H9 (cell line): Measurements from ENCODE around the gene AIG1. TPM values are rescaled to one million over a fixed set of nuclear protein-coding genes. Genes with fewer than 3 reads are reported as not detected.

Experiments
- DNase-seq: peaks from one replicate; pipeline ENCODE4 v3.0.0-alpha.2; 2017
- H2AFZ ChIP-seq: one replicate; pipeline ENCODE4 v1.6.1; 2013; ENCODE audit warnings: mild to moderate bottlenecking, low read length, control low read depth, moderate library complexity
- H2AK5ac ChIP-seq: 2 replicates; pipeline ENCODE4 v1.6.1; 2013; ENCODE audit warnings: low read length, control low read depth, mixed read lengths; ENCODE audit not compliant: insufficient read length
- H2BK120ac ChIP-seq: one replicate; pipeline ENCODE4 v1.6.1; 2013; ENCODE audit warnings: low read depth, mild to moderate bottlenecking, low read length, control low read depth, inconsistent platforms; ENCODE audit not compliant: poor library complexity, severe bottlenecking
- H2BK12ac ChIP-seq: 2 replicates; pipeline ENCODE4 v1.6.1; 2013; ENCODE audit warnings: low read length, control low read depth, mixed read lengths, low read depth; ENCODE audit not compliant: insufficient read length
- H2BK15ac ChIP-seq: 2 replicates; pipeline ENCODE4 v1.6.1; 2013; ENCODE audit warnings: low read depth, low read length, control low read depth
- H2BK20ac ChIP-seq: one replicate; pipeline ENCODE4 v1.6.1; 2013; ENCODE audit warnings: low read depth, mild to moderate bottlenecking, low read length, control low read depth, inconsistent platforms; ENCODE audit not compliant: poor library complexity, severe bottlenecking
- H2BK5ac ChIP-seq: 2 replicates; pipeline ENCODE4 v1.6.1; 2013; ENCODE audit warnings: low read length, control low read depth, mixed read lengths; ENCODE audit not compliant: insufficient read length
- H3K14ac ChIP-seq: 2 replicates; pipeline ENCODE4 v1.6.1; 2013; ENCODE audit warnings: low read length, control low read depth; ENCODE audit not compliant: insufficient read depth
- H3K18ac ChIP-seq: 2 replicates; pipeline ENCODE4 v1.6.1; 2013; ENCODE audit warnings: low read depth, mild to moderate bottlenecking, mixed read lengths, low read length, control low read depth; ENCODE audit not compliant: insufficient read length
- H3K23ac ChIP-seq: 2 replicates; pipeline ENCODE4 v1.6.1; 2013; ENCODE audit warnings: low read length, control low read depth, mixed read lengths, low read depth; ENCODE audit not compliant: insufficient read length
- H3K23me2 ChIP-seq: 2 replicates; pipeline ENCODE4 v1.6.1; 2013; ENCODE audit warnings: low read depth, mild to moderate bottlenecking, mixed read lengths, low read length, control low read depth; ENCODE audit not compliant: insufficient read length, poor library complexity, severe bottlenecking
- H3K27ac ChIP-seq: 2 replicates; pipeline ENCODE4 v1.5.1; 2013; ENCODE audit warnings: low read length, control low read depth, mixed read lengths, low read depth; ENCODE audit not compliant: insufficient read length
- H3K27me3 ChIP-seq: 2 replicates; pipeline ENCODE4 v1.6.1; 2013; ENCODE audit warnings: low read length, control low read depth, inconsistent platforms; ENCODE audit not compliant: insufficient read depth
- H3K4ac ChIP-seq: 2 replicates; pipeline ENCODE4 v1.6.1; 2013; ENCODE audit warnings: low read depth, mild to moderate bottlenecking, control low read depth, inconsistent platforms, low read length, moderate library complexity
- H3K4me1 ChIP-seq: 2 replicates; pipeline ENCODE4 v1.6.1; 2013; ENCODE audit warnings: low read length, control low read depth, inconsistent platforms; ENCODE audit not compliant: insufficient read depth
- H3K4me2 ChIP-seq: 2 replicates; pipeline ENCODE4 v1.6.1; 2013; ENCODE audit warnings: low read length, control low read depth, mixed read lengths; ENCODE audit not compliant: insufficient read length, insufficient read depth
- H3K56ac ChIP-seq: 2 replicates; pipeline ENCODE4 v1.6.1; 2013; ENCODE audit warnings: low read depth, mild to moderate bottlenecking, mixed read lengths, low read length, control low read depth; ENCODE audit not compliant: insufficient read length
- H3K79me1 ChIP-seq: 2 replicates; pipeline ENCODE4 v1.6.1; 2013; ENCODE audit warnings: low read depth, mild to moderate bottlenecking, moderate library complexity, low read length, control low read depth, inconsistent platforms; ENCODE audit not compliant: insufficient read depth, poor library complexity, severe bottlenecking
- H3K79me2 ChIP-seq: 2 replicates; pipeline ENCODE4 v1.6.1; 2013; ENCODE audit warnings: low read length, control low read depth, inconsistent platforms; ENCODE audit not compliant: insufficient read depth
- H3K9ac ChIP-seq: 2 replicates; pipeline ENCODE4 v1.6.1; 2013; ENCODE audit warnings: low read length, control low read depth, mixed read lengths; ENCODE audit not compliant: insufficient read length; ENCODE audit errors: extremely low read depth
- H3K9me3 ChIP-seq: one replicate; pipeline ENCODE4 v1.6.1; 2013; ENCODE audit warnings: low read depth, low read length, inconsistent platforms; ENCODE audit not compliant: control insufficient read depth
- H3T11ph ChIP-seq: one replicate; pipeline ENCODE4 v1.6.1; 2013; ENCODE audit warnings: mild to moderate bottlenecking, low read length, control low read depth, inconsistent platforms
- H4K20me1 ChIP-seq: one replicate; pipeline ENCODE4 v1.6.1; 2013; ENCODE audit not compliant: control insufficient read depth, insufficient read length, insufficient read depth
- H4K5ac ChIP-seq: 2 replicates; pipeline ENCODE4 v1.6.1; 2013; ENCODE audit warnings: low read depth, mild to moderate bottlenecking, mixed read lengths, low read length, control low read depth; ENCODE audit not compliant: insufficient read length
- H4K8ac ChIP-seq: replicated peaks from 2 replicates; pipeline ENCODE4 v1.6.1; 2013; ENCODE audit warnings: low read length, control low read depth, mixed read lengths, low read depth; ENCODE audit not compliant: insufficient read length
- H4K91ac ChIP-seq: 2 replicates; pipeline ENCODE4 v1.6.1; 2013; ENCODE audit warnings: low read depth, mild to moderate bottlenecking, moderate library complexity, mixed read lengths, low read length, control low read depth; ENCODE audit not compliant: insufficient read length
- H3K27ac Mint-ChIP-seq, 3 experiments: 2 replicates in 2 of 3; 3 replicates in 1 of 3; pipeline ENCODE4 v1.8.0; 2020 to 2021; ENCODE audit warnings: mixed read lengths in 3 of 3, mild to moderate bottlenecking in 1 of 3, moderate library complexity in 1 of 3
- H3K27me3 Mint-ChIP-seq: 2 replicates; pipeline ENCODE4 v1.8.0; 2021; ENCODE audit warnings: low read depth, mild to moderate bottlenecking, moderate library complexity, mixed read lengths
- H3K36me3 Mint-ChIP-seq, 3 experiments: 2 replicates in 2 of 3; 3 replicates in 1 of 3; pipeline ENCODE4 v1.8.0; 2020 to 2021; ENCODE audit warnings: low read depth in 3 of 3, mixed read lengths in 3 of 3; ENCODE audit not compliant: insufficient read depth in 1 of 3
- H3K4me1 Mint-ChIP-seq, 2 experiments: 2 replicates each; pipeline ENCODE4 v1.8.0; 2020; ENCODE audit warnings: mixed read lengths in 2 of 2
- H3K4me3 Mint-ChIP-seq, 2 experiments: 2 replicates in 1 of 2; 3 replicates in 1 of 2; pipeline ENCODE4 v1.8.0; 2020 to 2021; ENCODE audit warnings: mild to moderate bottlenecking in 2 of 2, mixed read lengths in 2 of 2, moderate library complexity in 1 of 2
- H3K9me3 Mint-ChIP-seq, 2 experiments: 2 replicates in 1 of 2; 3 replicates in 1 of 2; pipeline ENCODE4 v1.8.0; 2020; ENCODE audit warnings: mild to moderate bottlenecking in 2 of 2, mixed read lengths in 2 of 2, moderate library complexity in 1 of 2
- WGBS: extraction: QIAGEN DNeasy Blood & Tissue Kit; methylation state at CpG from one replicate; pipeline ENCODE4 v1.1.7; 2013; ENCODE audit warnings: missing lambda C conversion rate, low lambda C conversion rate, mixed read lengths; ENCODE audit not compliant: insufficient read length; ENCODE audit errors: extremely low coverage; 5-methylcytosine and 5-hydroxymethylcytosine counted together
- total RNA-seq: library from RNA; stranded (reverse); gene quantifications from 2 replicates; pipeline ENCODE4 v1.2.1, GENCODE V29; 2021
- TF ChIP-seq, protein P1 (sequence below): fragments of 200-600 bp; sonication (generic); conservative IDR thresholded peaks from 3 replicates; pipeline ENCODE4 v1.8.0; 2021; ENCODE audit warnings: antibody characterized with exemption, mild to moderate bottlenecking

The AIG1 gene
- total RNA-seq, 1 experiment from 2014 or later, result 44.6 TPM

GRCh38 chr6:143368426-143368825, 307.7 kb downstream of the AIG1 start:
- Mint-ChIP-seq H3K4me3 (no peak overlapping the region), H3K9me3 (no peaks in the 10 kb centered on the region; a peak in 1 of 5 replicates), H3K4me1 (no peaks in the 10 kb centered on the region; a peak in 1 of 4 replicates), H3K36me3 (no peaks in the 10 kb centered on the region), H3K27me3 (no peaks in the 10 kb centered on the region), H3K27ac (no peak overlapping the region)
- no peak overlapping the region for H3K23ac ChIP-seq
- H3K27me3 ChIP-seq, result no peaks in the 10 kb centered on the region
- no peak overlapping the region for H2BK20ac ChIP-seq
- no peak overlapping the region for H3K18ac ChIP-seq
- H2BK15ac ChIP-seq, result no peak overlapping the region
- H3T11ph ChIP-seq, result no peak overlapping the region
- H3K79me2 ChIP-seq, result no peaks in the 10 kb centered on the region
- H2AK5ac ChIP-seq, result no peak overlapping the region
- no peaks in the 10 kb centered on the region for H3K23me2 ChIP-seq
- no peaks in the 10 kb centered on the region for H3K79me1 ChIP-seq
- no peak overlapping the region for H3K4ac ChIP-seq
- H4K5ac ChIP-seq, result no peak overlapping the region
- TF ChIP-seq, protein P1, sequence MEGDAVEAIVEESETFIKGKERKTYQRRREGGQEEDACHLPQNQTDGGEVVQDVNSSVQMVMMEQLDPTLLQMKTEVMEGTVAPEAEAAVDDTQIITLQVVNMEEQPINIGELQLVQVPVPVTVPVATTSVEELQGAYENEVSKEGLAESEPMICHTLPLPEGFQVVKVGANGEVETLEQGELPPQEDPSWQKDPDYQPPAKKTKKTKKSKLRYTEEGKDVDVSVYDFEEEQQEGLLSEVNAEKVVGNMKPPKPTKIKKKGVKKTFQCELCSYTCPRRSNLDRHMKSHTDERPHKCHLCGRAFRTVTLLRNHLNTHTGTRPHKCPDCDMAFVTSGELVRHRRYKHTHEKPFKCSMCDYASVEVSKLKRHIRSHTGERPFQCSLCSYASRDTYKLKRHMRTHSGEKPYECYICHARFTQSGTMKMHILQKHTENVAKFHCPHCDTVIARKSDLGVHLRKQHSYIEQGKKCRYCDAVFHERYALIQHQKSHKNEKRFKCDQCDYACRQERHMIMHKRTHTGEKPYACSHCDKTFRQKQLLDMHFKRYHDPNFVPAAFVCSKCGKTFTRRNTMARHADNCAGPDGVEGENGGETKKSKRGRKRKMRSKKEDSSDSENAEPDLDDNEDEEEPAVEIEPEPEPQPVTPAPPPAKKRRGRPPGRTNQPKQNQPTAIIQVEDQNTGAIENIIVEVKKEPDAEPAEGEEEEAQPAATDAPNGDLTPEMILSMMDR, result no peak
- no peak overlapping the region for H3K56ac ChIP-seq
- no peak overlapping the region for H2BK12ac ChIP-seq
- WGBS, result no CpG with 5 or more reads among the region's 2 CpGs
- DNase-seq, result no peak
- no peak overlapping the region for H3K27ac ChIP-seq
- no peak overlapping the region for H2BK5ac ChIP-seq
- H2AFZ ChIP-seq, result no peak overlapping the region
- H3K9me3 ChIP-seq, result no peaks in the 10 kb centered on the region
- no peak overlapping the region for H2BK120ac ChIP-seq
- no peak overlapping the region for H4K91ac ChIP-seq
- H4K20me1 ChIP-seq, result no peaks in the 10 kb centered on the region
- H3K9ac ChIP-seq, result no peak overlapping the region
- no peak overlapping the region for H4K8ac ChIP-seq
- no peak overlapping the region for H3K4me2 ChIP-seq
- no peaks in the 10 kb centered on the region for H3K4me1 ChIP-seq
- no peak overlapping the region for H3K14ac ChIP-seq
